GM21447 (cell line): ENCODE results near the gene ACOXL.

Experiments used
- ATAC-seq: cut with Tn5 transposase; IDR thresholded peaks from one replicate; pipeline ENCODE4 v1.9.1; 2021; ENCODE audit not compliant: unreplicated experiment

Gene ACOXL

GRCh38 chr2:110997331-110998045 is 265.1 kb downstream of the ACOXL start:
- no peak for ATAC-seq

GRCh38 chr2:110998311-110998710 is 265.9 kb downstream of the ACOXL start:
- no peak for ATAC-seq

- ATAC-seq = no peak
These were observed 267.3 kb downstream of the ACOXL start for GRCh38 chr2:110999626-111000025.

- no peak for ATAC-seq
These were observed 272.9 kb downstream of the ACOXL start for GRCh38 chr2:111005307-111005706.

- no peak for ATAC-seq
These were observed 273.4 kb downstream of the ACOXL start for GRCh38 chr2:111005821-111006220.

GRCh38 chr2:111007757-111008688 is 275.6 kb downstream of the ACOXL start:
- no peak for ATAC-seq

GRCh38 chr2:111011218-111011617 is 278.8 kb downstream of the ACOXL start:
- no peak for ATAC-seq

- ATAC-seq = no peak
These were observed 283.1 kb downstream of the ACOXL start for GRCh38 chr2:111015283-111015995.

GRCh38 chr2:111017034-111017622 is 284.8 kb downstream of the ACOXL start:
- no peak for ATAC-seq

GRCh38 chr2:111017909-111018308 is 285.5 kb downstream of the ACOXL start:
- ATAC-seq = no peak

- ATAC-seq = no peak
These were observed 287.0 kb downstream of the ACOXL start for GRCh38 chr2:111019381-111019780.

- ATAC-seq = no peak
These were observed 290.3 kb downstream of the ACOXL start for GRCh38 chr2:111022633-111023032.

- ATAC-seq = no peak
These were observed 292.1 kb downstream of the ACOXL start for GRCh38 chr2:111024496-111024895.

GRCh38 chr2:111025288-111025687 is 292.9 kb downstream of the ACOXL start:
- ATAC-seq = no peak

- ATAC-seq = no peak
These were observed 296.3 kb downstream of the ACOXL start for GRCh38 chr2:111028720-111029119.

- ATAC-seq = no peak
These were observed 297.0 kb downstream of the ACOXL start for GRCh38 chr2:111029181-111029927.

- peak; percentile 76 for ATAC-seq
These were observed 298.0 kb downstream of the ACOXL start for GRCh38 chr2:111030260-111030891.

GRCh38 chr2:111030945-111031344 is 298.6 kb downstream of the ACOXL start:
- ATAC-seq = no peak

GRCh38 chr2:111031546-111032478 is 299.4 kb downstream of the ACOXL start:
- no peak for ATAC-seq
